Neural cell (in vitro differentiated cells): ENCODE measurements around the gene C1orf74. TPM values are rescaled to one million over a fixed set of nuclear protein-coding genes. Genes with fewer than 3 reads are reported as not detected.

ENCODE experiments used
- H2AFZ ChIP-seq: fragments of 200-600, 300-800 bp; sonication (generic), shearing (Covaris generic); 2 replicates; pipeline ENCODE4 v1.6.0; 2014; ENCODE audit warnings: low read depth, mild to moderate bottlenecking, antibody characterized with exemption, low read length, moderate library complexity
- H3F3A ChIP-seq: fragments of 200-600 bp; shearing (Covaris generic); 2 replicates; pipeline ENCODE4 v1.6.1; 2016; ENCODE audit warnings: mild to moderate bottlenecking, moderate library complexity, mixed read lengths, antibody characterized with exemption, low read length; ENCODE audit not compliant: insufficient read depth, poor library complexity, severe bottlenecking
- H3K27ac ChIP-seq: fragments of 200-600, 300-800 bp; sonication (generic), shearing (Covaris generic); 2 replicates; pipeline ENCODE4 v1.5.1; 2014; ENCODE audit warnings: mild to moderate bottlenecking, low read length, moderate library complexity
- H3K27me3 ChIP-seq: fragments of 300-800, 200-600 bp; sonication (generic), shearing (Covaris generic); 2 replicates; pipeline ENCODE4 v1.6.0; 2014; ENCODE audit warnings: mild to moderate bottlenecking, low read depth, low read length, moderate library complexity; ENCODE audit not compliant: insufficient read depth
- H3K36me3 ChIP-seq: fragments of 300-800, 200-600 bp; sonication (generic), shearing (Covaris generic); 2 replicates; pipeline ENCODE4 v1.5.1; 2014; ENCODE audit warnings: mild to moderate bottlenecking, antibody characterized with exemption, low read length, moderate library complexity; ENCODE audit not compliant: insufficient read depth
- H3K4me2 ChIP-seq: fragments of 300-800, 200-600 bp; sonication (generic), shearing (Covaris generic); 2 replicates; pipeline ENCODE4 v1.6.0; 2014; ENCODE audit warnings: mild to moderate bottlenecking, low read length
- H3K4me3 ChIP-seq: fragments of 300-800, 200-600 bp; sonication (generic), shearing (Covaris generic); 2 replicates; pipeline ENCODE4 v1.5.1; 2014; ENCODE audit warnings: mild to moderate bottlenecking, low read length, moderate library complexity
- H3K79me2 ChIP-seq: fragments of 200-600 bp; shearing (Covaris generic); replicated peaks from 2 replicates; pipeline ENCODE4 v1.6.0; 2014; ENCODE audit warnings: mild to moderate bottlenecking, low read length, moderate library complexity; ENCODE audit not compliant: insufficient read depth
- H3K9ac ChIP-seq: fragments of 300-800, 200-600 bp; sonication (generic), shearing (Covaris generic); 2 replicates; pipeline ENCODE4 v1.6.1; 2016; ENCODE audit warnings: mild to moderate bottlenecking, low read length, mixed read lengths
- H3K9me2 ChIP-seq: fragments of 200-600 bp; shearing (Covaris generic); 2 replicates; pipeline ENCODE4 v1.6.1; 2016; ENCODE audit warnings: mild to moderate bottlenecking, low read length, mixed read lengths; ENCODE audit not compliant: insufficient read depth
- H3K9me3 ChIP-seq: fragments of 200-600, 300-800 bp; sonication (generic), shearing (Covaris generic); 2 replicates; pipeline ENCODE4 v1.6.1; 2016; ENCODE audit warnings: mild to moderate bottlenecking, mixed run types, low read length, moderate library complexity, mixed read lengths
- H4K20me1 ChIP-seq: fragments of 200-600 bp; shearing (Covaris generic); 2 replicates; pipeline ENCODE4 v1.6.1; 2016; ENCODE audit warnings: mild to moderate bottlenecking, mixed run types; ENCODE audit not compliant: insufficient read depth
- EP300 ChIP-seq: fragments of 450-650 bp; conservative IDR thresholded peaks from 2 replicates; pipeline ENCODE4 v1.6.1; 2014; ENCODE audit warnings: antibody characterized with exemption, mild to moderate bottlenecking, moderate library complexity; ENCODE audit not compliant: poor library complexity, severe bottlenecking
- EZH2 ChIP-seq: fragments of 200-600, 300-800 bp; shearing (Covaris generic), sonication (generic); IDR thresholded peaks from 2 replicates; pipeline ENCODE4 v1.6.1; 2014; ENCODE audit warnings: antibody characterized with exemption, low read length, borderline replicate concordance, mild to moderate bottlenecking; ENCODE audit not compliant: insufficient read depth, poor library complexity, severe bottlenecking
- MXI1 ChIP-seq: fragments of 450-650 bp; conservative IDR thresholded peaks from 2 replicates; pipeline ENCODE4 v1.6.1; 2014; ENCODE audit warnings: antibody characterized with exemption, mild to moderate bottlenecking; ENCODE audit not compliant: poor library complexity, severe bottlenecking
- POLR2AphosphoS5 ChIP-seq: IDR thresholded peaks from 2 replicates; pipeline ENCODE4 v1.6.1; 2012
- RAD21 ChIP-seq: fragments of 450-650 bp; conservative IDR thresholded peaks from 2 replicates; pipeline ENCODE4 v1.6.1; 2014; ENCODE audit warnings: antibody characterized with exemption, mild to moderate bottlenecking, moderate library complexity
- SMC3 ChIP-seq: fragments of 450-650 bp; conservative IDR thresholded peaks from 2 replicates; pipeline ENCODE4 v1.6.1; 2014; ENCODE audit warnings: antibody characterized with exemption, mild to moderate bottlenecking, moderate library complexity; ENCODE audit not compliant: poor library complexity
- TAF1 ChIP-seq: IDR thresholded peaks from 2 replicates; pipeline ENCODE4 v1.6.1; 2012; ENCODE audit warnings: low read depth
- polyA plus RNA-seq: library from polyadenylated mRNA; depleted of rRNA; stranded (reverse); fragments of >200 nt; gene quantifications from 2 replicates; pipeline ENCODE4 v1.2.3, GENCODE V29; 2014
- TF ChIP-seq, protein P1 (sequence below): IDR thresholded peaks from 2 replicates; pipeline ENCODE4 v1.6.1; 2012; ENCODE audit warnings: borderline replicate concordance
- TF ChIP-seq, protein P2 (sequence below): fragments of 450-650 bp; IDR thresholded peaks from 2 replicates; pipeline ENCODE4 v1.5.1; 2014; ENCODE audit warnings: antibody characterized with exemption, mild to moderate bottlenecking, moderate library complexity; ENCODE audit not compliant: poor library complexity, severe bottlenecking

The C1orf74 gene
- polyA plus RNA-seq, 1 donor from 2014 or later: 1.4 TPM

DNA sequence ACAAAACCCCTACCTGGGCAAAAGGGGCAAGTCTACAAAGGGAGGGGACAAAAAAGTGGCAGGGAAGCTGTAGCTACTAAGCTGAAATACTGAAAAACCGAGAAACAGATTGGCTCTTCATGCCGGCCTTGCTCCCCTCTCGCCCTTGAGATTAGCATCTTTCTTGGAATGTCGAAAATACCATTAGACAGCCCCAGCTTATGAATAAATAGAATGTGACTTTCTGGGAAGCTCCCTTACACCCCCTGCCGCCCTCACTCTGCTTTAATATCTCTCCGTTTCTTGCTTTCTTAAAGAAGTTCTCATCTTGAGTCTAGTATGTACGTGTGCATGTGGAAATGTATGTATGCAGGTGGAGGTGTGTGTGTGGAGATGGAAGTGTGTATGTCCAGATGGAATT is 14.4 kb downstream of the C1orf74 start:
- Histone ChIP-seq H2AFZ (no peak overlapping the region), H3K27me3 (no peaks in the 10 kb centered on the region), H3K9ac (no peak overlapping the region), H3K4me3 (no peak overlapping the region), H3K27ac (no peak overlapping the region), H4K20me1 (no peaks in the 10 kb centered on the region), H3K36me3 (no peaks in the 10 kb centered on the region), H3F3A (no peaks in the 10 kb centered on the region), H3K9me2 (no peaks in the 10 kb centered on the region), H3K4me2 (no peak overlapping the region), H3K79me2 (no peaks in the 10 kb centered on the region), H3K9me3 (no peaks in the 10 kb centered on the region)
- no peak for TF ChIP-seq POLR2AphosphoS5
- TF ChIP-seq, protein P1, sequence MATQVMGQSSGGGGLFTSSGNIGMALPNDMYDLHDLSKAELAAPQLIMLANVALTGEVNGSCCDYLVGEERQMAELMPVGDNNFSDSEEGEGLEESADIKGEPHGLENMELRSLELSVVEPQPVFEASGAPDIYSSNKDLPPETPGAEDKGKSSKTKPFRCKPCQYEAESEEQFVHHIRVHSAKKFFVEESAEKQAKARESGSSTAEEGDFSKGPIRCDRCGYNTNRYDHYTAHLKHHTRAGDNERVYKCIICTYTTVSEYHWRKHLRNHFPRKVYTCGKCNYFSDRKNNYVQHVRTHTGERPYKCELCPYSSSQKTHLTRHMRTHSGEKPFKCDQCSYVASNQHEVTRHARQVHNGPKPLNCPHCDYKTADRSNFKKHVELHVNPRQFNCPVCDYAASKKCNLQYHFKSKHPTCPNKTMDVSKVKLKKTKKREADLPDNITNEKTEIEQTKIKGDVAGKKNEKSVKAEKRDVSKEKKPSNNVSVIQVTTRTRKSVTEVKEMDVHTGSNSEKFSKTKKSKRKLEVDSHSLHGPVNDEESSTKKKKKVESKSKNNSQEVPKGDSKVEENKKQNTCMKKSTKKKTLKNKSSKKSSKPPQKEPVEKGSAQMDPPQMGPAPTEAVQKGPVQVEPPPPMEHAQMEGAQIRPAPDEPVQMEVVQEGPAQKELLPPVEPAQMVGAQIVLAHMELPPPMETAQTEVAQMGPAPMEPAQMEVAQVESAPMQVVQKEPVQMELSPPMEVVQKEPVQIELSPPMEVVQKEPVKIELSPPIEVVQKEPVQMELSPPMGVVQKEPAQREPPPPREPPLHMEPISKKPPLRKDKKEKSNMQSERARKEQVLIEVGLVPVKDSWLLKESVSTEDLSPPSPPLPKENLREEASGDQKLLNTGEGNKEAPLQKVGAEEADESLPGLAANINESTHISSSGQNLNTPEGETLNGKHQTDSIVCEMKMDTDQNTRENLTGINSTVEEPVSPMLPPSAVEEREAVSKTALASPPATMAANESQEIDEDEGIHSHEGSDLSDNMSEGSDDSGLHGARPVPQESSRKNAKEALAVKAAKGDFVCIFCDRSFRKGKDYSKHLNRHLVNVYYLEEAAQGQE: no peak
- TF ChIP-seq EP300: no peak
- TF ChIP-seq RAD21: no peak
- no peak for TF ChIP-seq SMC3
- TF ChIP-seq, protein P2, sequence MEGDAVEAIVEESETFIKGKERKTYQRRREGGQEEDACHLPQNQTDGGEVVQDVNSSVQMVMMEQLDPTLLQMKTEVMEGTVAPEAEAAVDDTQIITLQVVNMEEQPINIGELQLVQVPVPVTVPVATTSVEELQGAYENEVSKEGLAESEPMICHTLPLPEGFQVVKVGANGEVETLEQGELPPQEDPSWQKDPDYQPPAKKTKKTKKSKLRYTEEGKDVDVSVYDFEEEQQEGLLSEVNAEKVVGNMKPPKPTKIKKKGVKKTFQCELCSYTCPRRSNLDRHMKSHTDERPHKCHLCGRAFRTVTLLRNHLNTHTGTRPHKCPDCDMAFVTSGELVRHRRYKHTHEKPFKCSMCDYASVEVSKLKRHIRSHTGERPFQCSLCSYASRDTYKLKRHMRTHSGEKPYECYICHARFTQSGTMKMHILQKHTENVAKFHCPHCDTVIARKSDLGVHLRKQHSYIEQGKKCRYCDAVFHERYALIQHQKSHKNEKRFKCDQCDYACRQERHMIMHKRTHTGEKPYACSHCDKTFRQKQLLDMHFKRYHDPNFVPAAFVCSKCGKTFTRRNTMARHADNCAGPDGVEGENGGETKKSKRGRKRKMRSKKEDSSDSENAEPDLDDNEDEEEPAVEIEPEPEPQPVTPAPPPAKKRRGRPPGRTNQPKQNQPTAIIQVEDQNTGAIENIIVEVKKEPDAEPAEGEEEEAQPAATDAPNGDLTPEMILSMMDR: no peak
- no peak for TF ChIP-seq EZH2
- no peak for TF ChIP-seq MXI1

DNA sequence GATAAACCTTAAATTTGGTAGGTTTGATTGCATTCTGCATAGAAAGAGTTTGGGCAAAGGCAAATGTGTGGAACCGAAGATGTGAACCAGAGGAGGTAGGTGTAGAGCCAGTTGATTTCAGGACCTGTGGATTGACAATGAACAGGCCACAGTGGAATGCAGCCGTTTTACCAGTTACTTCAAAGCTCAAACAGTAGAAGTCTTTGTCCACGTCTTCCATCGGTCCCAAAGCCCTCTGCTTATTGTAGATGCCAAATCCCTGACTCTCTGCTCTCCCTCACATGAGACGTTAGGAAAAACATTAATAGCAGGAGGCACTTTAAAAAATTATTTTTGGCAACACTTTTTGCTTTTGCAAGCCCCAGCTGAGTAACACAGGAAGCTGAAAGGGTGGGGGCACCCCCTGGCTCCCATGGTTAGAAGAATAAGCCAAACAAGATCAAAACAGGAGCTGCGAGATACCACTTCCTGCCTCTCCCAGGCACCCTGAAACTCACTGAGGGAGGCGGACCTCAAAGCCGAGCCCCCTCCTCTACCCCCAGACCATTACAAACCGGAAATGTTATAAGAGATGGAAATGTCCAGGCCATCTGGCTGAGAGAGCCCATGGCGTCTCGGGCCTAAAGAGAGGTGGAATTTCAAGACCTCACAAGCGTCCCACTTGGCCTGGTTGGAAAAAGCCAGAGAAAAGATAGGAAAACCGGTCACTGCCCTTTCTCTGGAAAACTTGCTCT is 15.0 kb downstream of the C1orf74 start:
- no peak overlapping the region for H3K27ac ChIP-seq
- H2AFZ ChIP-seq: no peak overlapping the region
- H3K27me3 ChIP-seq: no peaks in the 10 kb centered on the region
- no peaks in the 10 kb centered on the region for H3K36me3 ChIP-seq
- H4K20me1 ChIP-seq: no peaks in the 10 kb centered on the region
- no peaks in the 10 kb centered on the region for H3K9me2 ChIP-seq
- TF ChIP-seq MXI1: no peak
- no peak for TF ChIP-seq POLR2AphosphoS5
- TF ChIP-seq RAD21: no peak
- TF ChIP-seq, protein P1: no peak
- no peak for TF ChIP-seq EP300
- no peak for TF ChIP-seq SMC3
- no peak for TF ChIP-seq TAF1
- TF ChIP-seq, protein P2: no peak
- TF ChIP-seq EZH2: no peak
- H3K79me2 ChIP-seq: no peaks in the 10 kb centered on the region
- no peak overlapping the region for H3K4me2 ChIP-seq
- H3F3A ChIP-seq: no peaks in the 10 kb centered on the region
- no peak overlapping the region for H3K4me3 ChIP-seq
- H3K9me3 ChIP-seq: no peaks in the 10 kb centered on the region
- H3K9ac ChIP-seq: no peak overlapping the region
